ENCODE data around the gene DNAJC15. TPM values are rescaled to one million over a fixed set of nuclear protein-coding genes. Genes with fewer than 3 reads are reported as not detected.

Gene DNAJC15
- total RNA-seq, 2 donors from 2014 or later = 29.7 to 46.9 TPM

GRCh38 chr13:43077461-43077860 lies 54.1 kb downstream of the DNAJC15 start:
- H3K4me3 Mint-ChIP-seq = no peak overlapping the region
- peaks cover 97% of the 10 kb centered on the region for H3K36me3 ChIP-seq (ENCODE audit: control insufficient read depth, insufficient read depth, low read length)
- H3K27ac Mint-ChIP-seq = peak overlapping the region; percentile 2
- peaks cover 42% of the 10 kb centered on the region for H3K36me3 Mint-ChIP-seq (ENCODE audit: low read depth)
- H3K4me1 Mint-ChIP-seq = peaks cover 41% of the 10 kb centered on the region
- 83 to 93% methylated on average over 1 of the region's 1 CpG for WGBS, 2 experiments (ENCODE audit: insufficient coverage in 1 of 2, insufficient read length in 1 of 2)
- H3K4me1 ChIP-seq (ENCODE audit: control insufficient read depth, insufficient read depth, low read length) = peaks cover 3% of the 10 kb centered on the region
- H3K9me3 Mint-ChIP-seq = peaks cover 6% of the 10 kb centered on the region
- peak overlapping the region; percentile 51 for H3K27ac ChIP-seq (ENCODE audit: low read depth, low read length)
- H3K9ac ChIP-seq (ENCODE audit: extremely low read depth, low read length, poor library complexity, severe bottlenecking) = no peak overlapping the region
- H3K9me3 ChIP-seq (ENCODE audit: control insufficient read depth, low read length) = peaks cover 29% of the 10 kb centered on the region
- peak; percentile 55 for DNase-seq
- TF ChIP-seq, protein P1, sequence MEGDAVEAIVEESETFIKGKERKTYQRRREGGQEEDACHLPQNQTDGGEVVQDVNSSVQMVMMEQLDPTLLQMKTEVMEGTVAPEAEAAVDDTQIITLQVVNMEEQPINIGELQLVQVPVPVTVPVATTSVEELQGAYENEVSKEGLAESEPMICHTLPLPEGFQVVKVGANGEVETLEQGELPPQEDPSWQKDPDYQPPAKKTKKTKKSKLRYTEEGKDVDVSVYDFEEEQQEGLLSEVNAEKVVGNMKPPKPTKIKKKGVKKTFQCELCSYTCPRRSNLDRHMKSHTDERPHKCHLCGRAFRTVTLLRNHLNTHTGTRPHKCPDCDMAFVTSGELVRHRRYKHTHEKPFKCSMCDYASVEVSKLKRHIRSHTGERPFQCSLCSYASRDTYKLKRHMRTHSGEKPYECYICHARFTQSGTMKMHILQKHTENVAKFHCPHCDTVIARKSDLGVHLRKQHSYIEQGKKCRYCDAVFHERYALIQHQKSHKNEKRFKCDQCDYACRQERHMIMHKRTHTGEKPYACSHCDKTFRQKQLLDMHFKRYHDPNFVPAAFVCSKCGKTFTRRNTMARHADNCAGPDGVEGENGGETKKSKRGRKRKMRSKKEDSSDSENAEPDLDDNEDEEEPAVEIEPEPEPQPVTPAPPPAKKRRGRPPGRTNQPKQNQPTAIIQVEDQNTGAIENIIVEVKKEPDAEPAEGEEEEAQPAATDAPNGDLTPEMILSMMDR (conservative IDR thresholded peaks at IDR 0.05) = no peak
- H3K27me3 ChIP-seq (ENCODE audit: control insufficient read depth, insufficient read depth, low read length, poor library complexity, severe bottlenecking) = no peaks in the 10 kb centered on the region
- no peak overlapping the region for H3K4me3 ChIP-seq (ENCODE audit: low read length)
- H3K27me3 Mint-ChIP-seq (ENCODE audit: insufficient read depth) = no peaks in the 10 kb centered on the region

- WGBS, 2 experiments (ENCODE audit: insufficient coverage in 1 of 2, insufficient read length in 1 of 2) = 74 to 81% methylated on average over 4 of the region's 4 CpGs
- H3K27me3 ChIP-seq (ENCODE audit: control insufficient read depth, insufficient read depth, low read length, poor library complexity, severe bottlenecking) = no peaks in the 10 kb centered on the region
- peak overlapping the region; percentile 51 for H3K27ac ChIP-seq (ENCODE audit: low read depth, low read length)
- peaks cover 95% of the 10 kb centered on the region for H3K36me3 ChIP-seq (ENCODE audit: control insufficient read depth, insufficient read depth, low read length)
- peak; percentile 62 for DNase-seq
- peak overlapping the region; percentile 2 for H3K27ac Mint-ChIP-seq
- TF ChIP-seq, protein P1 (conservative IDR thresholded peaks at IDR 0.05) = no peak
- no peak overlapping the region for H3K4me3 Mint-ChIP-seq
- no peaks in the 10 kb centered on the region for H3K27me3 Mint-ChIP-seq (ENCODE audit: insufficient read depth)
- H3K4me1 Mint-ChIP-seq = peaks cover 38% of the 10 kb centered on the region
- peaks cover 6% of the 10 kb centered on the region for H3K9me3 Mint-ChIP-seq
- H3K4me3 ChIP-seq (ENCODE audit: low read length) = peak overlapping the region; percentile 7
- peaks cover 41% of the 10 kb centered on the region for H3K36me3 Mint-ChIP-seq (ENCODE audit: low read depth)
- H3K9ac ChIP-seq (ENCODE audit: extremely low read depth, low read length, poor library complexity, severe bottlenecking) = no peak overlapping the region
- peaks cover 3% of the 10 kb centered on the region for H3K4me1 ChIP-seq (ENCODE audit: control insufficient read depth, insufficient read depth, low read length)
- peaks cover 29% of the 10 kb centered on the region for H3K9me3 ChIP-seq (ENCODE audit: control insufficient read depth, low read length)
These were observed 54.5 kb downstream of the DNAJC15 start for GRCh38 chr13:43077906-43078305.

GRCh38 chr13:43078399-43078798 lies 55.0 kb downstream of the DNAJC15 start:
- Histone ChIP-seq H3K4me3 (ENCODE audit: low read length) (peak overlapping the region; percentile 7), H3K36me3 (ENCODE audit: control insufficient read depth, insufficient read depth, low read length) (peaks cover 92% of the 10 kb centered on the region), H3K9me3 (ENCODE audit: control insufficient read depth, low read length) (peaks cover 29% of the 10 kb centered on the region), H3K9ac (ENCODE audit: extremely low read depth, low read length, poor library complexity, severe bottlenecking) (no peak overlapping the region), H3K4me1 (ENCODE audit: control insufficient read depth, insufficient read depth, low read length) (peaks cover 3% of the 10 kb centered on the region), H3K27ac (ENCODE audit: low read depth, low read length) (no peak overlapping the region), H3K27me3 (ENCODE audit: control insufficient read depth, insufficient read depth, low read length, poor library complexity, severe bottlenecking) (no peaks in the 10 kb centered on the region)
- Mint-ChIP-seq H3K4me3 (no peak overlapping the region), H3K36me3 (ENCODE audit: low read depth) (peaks cover 40% of the 10 kb centered on the region), H3K27me3 (ENCODE audit: insufficient read depth) (no peaks in the 10 kb centered on the region), H3K27ac (no peak overlapping the region), H3K9me3 (peaks cover 6% of the 10 kb centered on the region), H3K4me1 (peaks cover 33% of the 10 kb centered on the region)
- TF ChIP-seq, protein P1 (conservative IDR thresholded peaks at IDR 0.05) = no peak
- 90 to 93% methylated on average over 2 to 3 of the region's 4 CpGs for WGBS, 2 experiments (ENCODE audit: insufficient coverage in 1 of 2, insufficient read length in 1 of 2)
- no peak for DNase-seq

Data from endodermal cell (in vitro differentiated cells).